ENCODE results near the gene FMO2.
"Not testable (repeated sequence)": the region's sequence is repeated elsewhere in the genome, so short reads cannot be mapped to it uniquely, and the experiment has no call there.

The FMO2 gene

DNA sequence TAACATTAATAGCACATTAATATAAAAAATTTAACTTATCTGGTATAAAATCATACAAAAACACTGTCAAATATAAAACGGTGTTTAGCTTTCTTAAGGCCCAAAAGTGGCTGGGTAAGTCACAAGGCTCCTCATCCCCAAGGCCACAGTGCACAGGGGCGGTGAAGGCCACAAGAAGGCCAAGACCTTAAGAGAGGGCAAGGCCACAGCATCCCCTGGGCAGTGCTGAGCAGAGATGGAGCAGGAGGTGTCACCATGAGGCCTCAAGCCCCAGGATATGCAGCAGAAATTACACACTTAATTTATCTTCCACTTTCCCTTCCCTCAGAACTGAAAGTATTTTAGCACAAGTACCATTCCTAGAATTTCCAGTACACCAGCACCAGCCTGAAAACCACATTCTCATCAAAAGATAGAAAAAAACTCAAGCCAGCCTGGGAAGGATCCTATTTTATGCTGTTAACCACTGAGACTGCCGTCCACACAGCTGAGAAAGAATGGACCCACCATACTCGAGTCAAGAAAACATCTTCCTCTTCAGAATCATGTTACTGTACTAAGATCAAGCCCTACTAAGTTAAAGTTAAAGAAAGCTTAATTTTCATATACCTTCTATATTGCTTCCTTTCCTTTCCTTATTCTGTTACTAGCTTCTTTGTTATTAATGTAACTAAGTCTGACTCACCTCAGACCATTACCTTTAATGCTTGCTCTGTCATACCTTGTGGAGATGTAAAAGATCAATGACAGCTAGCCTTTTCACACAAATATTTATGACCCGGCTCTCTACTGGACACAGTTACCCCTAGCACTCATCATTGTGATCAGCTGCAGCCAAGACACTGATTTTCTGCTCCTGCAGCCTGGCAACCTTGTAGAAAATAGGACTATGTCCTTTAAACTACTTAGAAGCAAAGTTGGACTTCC lies 36.8 kb downstream of the FMO2 start:
- no peak for DNase-seq

DNA sequence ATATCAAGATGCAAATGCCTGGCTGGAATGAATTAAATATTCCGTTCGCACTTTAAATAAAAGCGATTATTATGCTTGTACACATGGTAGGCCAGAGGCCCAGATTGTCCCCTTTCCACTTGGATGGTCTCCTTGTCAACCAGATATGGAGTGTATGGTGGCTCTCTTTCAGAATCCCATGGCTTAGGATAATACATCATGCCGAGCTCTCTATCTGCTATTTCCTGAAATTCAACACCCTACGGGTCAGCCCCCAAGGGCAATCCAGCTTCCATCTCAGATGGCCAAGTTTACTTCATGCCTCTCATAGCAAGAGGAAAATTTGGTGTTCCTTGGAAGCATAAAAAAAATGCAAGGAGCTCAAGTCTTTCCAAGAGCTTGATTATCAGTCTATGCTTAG lies 37.8 kb downstream of the FMO2 start:
- no peak for DNase-seq

DNA sequence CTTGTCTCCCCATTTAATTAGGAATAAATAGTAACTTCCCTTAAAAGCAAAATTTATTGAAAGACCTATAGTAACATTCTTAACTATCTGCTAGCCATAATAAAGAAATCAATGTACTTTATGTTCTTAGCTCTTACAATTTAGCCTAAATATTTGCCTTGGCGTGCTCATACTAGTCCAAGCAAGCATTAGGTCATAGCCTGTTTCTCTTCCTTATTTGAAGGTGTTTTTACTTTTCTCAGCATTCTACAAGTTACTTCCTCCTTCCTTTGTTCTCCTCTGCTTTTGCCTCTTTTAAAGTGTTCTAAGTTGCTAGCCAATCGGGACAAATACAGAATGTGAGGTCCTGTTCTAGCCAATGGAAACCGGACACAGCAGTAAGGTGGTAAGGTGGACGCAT lies 39.2 kb downstream of the FMO2 start:
- not testable (repeated sequence) for DNase-seq

DNA sequence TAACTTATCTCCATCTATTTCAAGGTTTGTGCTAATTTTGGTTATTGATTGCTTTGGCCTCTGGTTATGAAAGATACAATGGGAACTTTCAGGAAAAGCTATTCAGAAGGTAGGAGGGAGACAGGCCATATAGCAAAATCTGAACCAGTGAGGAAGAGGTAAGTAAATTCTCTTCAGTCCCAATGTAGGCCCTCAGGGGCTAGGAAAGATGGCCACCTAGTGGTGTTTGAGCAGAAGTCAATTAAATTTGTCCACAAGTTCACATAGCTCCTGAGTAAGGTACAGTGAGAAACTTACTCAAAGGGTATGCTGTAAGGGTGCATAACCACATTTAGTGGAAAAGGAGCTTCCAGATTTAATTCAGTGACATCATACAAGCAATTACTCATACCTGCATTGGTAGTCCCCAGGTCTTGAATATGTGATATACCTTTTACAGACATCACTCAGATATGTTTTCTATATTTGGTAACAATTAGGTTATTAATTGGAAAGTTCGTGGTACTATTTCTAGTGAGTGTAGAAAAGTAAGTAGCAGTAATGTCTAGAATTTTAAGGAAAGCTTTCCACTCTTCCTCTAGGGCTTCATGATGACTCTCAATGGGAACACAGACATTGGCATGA lies 41.8 kb downstream of the FMO2 start:
- peak; percentile 9 for DNase-seq

DNA sequence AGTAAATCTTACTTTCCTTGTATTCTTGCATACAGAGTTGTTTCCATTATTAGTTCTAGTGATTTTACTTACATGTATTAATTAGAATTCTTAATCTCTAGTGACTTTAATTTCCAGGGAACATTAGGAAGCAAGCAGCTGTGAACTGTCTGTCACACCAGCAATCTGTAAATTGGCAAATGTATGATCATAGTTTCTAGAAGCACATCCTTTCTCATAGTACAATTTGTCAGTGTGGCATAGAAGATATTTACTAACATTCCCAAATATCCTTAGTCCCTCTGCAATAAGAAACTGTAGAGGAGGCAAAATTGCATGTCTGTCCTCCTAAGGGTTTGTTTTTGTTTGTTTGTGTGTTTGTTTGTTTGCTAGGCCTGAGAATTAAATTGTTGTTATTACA lies 46.2 kb downstream of the FMO2 start:
- no peak for DNase-seq

DNA sequence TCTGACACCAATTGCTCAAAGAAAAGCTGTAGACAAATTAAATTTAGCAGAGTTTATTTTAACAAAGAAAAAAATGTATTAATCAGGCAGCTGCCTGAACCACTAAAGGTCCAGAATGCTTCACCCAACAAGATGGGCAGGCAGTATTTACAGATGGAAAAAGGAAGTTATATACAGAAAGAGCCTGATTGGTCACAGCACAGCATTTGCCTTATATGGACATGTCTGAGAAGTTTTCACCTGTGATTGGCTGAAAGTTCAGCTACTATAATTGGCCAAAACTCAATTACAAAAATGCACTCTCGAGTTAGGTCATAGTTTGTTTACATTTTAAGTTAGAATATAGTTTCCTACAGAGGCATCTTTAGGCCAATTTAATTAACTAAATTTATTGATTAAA lies 48.1 kb downstream of the FMO2 start:
- DNase-seq, result no peak

DNA sequence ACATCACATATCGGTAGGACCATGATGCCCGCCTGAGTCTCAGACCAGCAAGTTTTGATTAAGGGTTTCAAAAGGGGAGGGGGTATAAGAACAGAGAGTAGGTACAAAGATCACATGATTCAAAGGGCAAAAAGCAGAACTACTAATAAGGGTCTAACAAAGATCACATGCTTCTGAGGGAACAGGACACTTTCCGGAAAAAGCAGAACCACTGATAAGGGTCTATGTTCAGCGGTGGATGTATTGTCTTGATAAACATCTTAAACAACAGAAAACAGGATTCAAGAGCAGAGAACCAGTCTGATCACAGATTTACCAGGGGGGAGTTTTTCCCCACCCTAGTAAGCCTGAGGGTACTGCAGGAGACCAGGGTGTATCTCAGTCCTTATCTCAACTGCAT lies 51.1 kb downstream of the FMO2 start:
- not testable (repeated sequence) for DNase-seq

DNA sequence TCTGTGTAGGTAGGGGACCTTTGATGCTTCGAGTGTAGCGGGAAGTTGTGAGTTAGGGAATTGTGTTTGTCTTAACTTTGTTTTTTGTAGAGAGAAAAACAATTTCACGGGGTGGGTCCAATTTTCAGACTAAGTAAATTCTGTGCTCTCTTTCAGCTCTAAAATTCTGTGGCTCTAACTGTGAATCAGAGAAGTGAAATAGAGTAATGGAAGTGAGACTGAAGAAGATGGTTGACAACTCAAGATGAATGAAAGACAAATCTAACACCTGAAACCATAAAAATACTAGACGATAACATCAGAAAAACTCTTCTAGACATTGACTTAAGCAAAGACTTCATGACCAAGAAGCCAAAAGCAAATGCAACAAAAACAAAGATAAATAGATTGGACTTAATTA lies 58.8 kb downstream of the FMO2 start:
- no peak for DNase-seq

DNA sequence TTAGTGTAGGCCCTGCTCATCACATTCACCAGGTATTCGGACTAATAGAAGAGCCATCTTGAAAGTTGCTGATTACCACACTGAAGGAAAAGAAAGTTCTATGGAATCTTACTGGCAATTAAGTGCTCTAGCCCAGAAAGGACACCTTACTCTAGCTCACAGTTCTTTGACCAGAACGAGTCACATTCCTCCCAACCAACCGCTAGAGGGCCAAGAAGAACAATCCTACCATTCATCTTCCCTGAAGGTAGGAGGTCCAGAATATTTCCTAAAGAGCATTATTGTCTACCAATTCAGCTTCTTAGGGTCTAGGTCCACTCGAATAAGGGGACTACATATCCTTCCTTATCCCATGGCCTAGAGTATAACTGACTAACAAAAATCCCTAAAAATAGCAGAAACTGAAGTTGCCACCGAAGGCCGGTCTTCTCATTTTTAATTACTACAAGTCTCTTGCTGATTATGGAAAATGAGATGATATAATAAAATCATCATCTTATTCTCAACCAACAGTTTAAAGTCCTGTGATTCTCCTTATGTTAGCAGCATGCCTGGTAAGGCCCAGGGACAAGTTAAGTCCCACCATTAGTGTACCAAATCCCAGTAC lies 60.5 kb downstream of the FMO2 start:
- DNase-seq, result peak; percentile 38

DNA sequence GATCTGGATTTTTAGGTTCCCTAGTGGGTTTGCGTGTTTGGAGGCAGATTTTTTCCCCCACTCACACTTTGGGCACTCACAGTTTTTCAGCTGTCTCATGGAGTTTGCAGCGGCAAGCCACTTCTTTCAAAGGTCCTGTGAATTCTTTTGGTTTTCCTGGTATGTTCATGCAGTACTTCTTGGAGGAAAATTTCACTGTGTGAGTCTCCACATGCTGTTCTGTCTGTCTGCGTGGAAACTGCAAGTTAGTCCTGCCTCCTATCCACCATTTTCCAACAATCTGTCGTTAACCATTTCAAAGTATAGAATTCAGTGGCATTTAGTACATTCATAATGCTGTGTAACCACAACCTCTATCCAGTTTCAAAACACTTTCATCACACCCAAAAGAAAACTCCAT lies 62.4 kb downstream of the FMO2 start:
- DNase-seq, result no peak

DNA sequence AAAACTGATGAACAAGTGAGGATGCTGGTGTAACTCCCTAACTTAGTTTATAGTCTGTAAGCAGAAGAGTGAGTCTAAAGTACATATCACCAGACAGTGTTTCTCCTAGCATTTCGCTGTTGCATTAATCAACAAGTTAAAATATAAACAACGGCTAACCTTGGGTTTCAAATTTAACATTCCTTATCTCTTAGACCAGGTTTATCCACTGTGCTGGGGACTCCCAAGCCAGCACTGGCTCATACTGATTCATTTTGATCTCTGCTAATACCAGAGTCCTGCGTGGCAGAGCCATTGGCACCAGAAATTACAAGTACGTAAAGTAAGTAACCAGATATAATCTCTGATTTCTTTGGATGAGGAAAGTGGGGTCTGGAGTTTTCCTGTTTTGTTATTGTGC lies 63.2 kb downstream of the FMO2 start, which contains the start of gene FMO1:
Gene FMO1, plus strand, starts transcription at position 193 of the 400 bp plus-strand sequence. CDS start 9,594 bp downstream, outside the sequence.
- DNase-seq, result no peak

DNA sequence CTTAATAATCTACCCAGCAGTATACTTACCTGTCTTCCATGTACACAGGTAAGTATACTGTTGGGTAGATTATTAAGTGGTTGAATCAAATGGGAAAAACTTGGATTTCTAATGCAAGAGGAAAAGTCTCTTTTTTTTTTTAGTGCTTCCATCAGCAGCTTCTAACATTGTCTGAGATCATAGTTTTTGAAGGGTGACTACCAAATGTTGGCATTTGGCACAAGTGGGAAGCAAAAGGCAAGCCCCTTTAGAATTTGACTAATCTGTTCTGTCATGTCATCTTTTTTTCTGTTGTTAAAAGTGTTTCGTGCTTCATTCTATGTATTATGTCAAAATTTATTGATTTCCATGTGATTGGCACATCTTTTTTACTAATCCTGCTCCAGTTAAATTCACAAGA lies 63.7 kb downstream of the FMO2 start:
- no peak for DNase-seq

DNA sequence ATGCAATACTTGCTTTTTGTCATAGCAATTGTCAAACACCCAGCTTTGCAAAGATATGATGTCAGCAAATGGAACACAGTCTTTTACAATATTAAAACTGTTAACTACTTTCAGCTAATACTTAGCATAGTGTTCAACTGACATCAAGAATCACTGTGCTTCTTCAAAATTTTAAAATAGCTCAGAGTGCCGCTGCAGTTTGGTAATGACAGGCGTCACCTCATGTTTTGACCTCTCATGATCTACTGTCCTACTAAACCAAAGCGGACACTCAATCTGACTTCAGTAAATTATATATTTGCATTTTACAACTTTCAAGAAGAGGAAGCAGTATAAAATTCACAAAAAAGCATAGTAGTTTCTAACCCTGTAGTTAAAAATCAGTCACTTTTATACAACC lies 65.2 kb downstream of the FMO2 start:
- no peak for DNase-seq

DNA sequence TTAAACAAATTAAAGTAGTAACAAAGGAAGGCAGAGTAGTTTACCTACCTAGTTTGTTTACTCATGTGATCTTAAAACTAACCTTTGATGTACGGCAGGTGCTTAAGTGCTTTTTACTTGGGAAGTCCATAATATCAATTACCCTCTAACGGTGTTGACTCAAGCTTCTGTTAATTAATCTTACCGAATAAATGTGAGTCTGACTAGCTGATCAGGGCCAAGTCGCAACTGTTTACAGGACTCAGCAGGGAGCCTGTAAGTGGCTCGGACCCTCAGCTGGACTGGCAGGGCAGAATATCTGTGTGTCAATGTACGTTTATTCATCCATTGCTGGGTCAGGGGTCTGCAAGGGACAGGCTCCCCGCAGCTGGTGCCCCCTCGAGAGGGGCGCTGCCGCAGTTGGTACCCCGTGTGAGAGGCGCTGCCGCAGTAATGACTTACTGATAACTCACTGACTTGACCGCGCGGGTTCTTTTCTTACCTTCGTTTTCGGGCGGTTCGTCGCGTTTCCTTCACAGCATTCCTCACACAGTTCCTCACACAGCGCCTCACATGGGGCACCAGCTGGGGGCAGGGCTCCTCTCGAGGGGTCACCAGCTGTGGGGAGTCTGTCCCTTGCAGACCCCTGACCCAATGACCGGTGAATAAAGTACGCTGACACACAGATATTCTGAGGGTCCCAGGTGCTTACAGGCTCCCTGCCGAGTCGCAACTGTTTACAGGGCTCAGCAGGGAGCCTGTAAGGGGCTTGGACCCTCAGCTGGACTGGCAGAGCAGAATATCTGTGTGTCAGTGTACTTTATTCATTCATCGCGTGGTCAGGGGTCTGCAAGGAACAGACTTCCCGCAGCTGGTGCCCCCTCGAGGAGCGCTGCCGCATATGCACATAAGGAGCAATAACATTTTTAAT lies 66.2 kb downstream of the FMO2 start:
- DNase-seq, result no peak

DNA sequence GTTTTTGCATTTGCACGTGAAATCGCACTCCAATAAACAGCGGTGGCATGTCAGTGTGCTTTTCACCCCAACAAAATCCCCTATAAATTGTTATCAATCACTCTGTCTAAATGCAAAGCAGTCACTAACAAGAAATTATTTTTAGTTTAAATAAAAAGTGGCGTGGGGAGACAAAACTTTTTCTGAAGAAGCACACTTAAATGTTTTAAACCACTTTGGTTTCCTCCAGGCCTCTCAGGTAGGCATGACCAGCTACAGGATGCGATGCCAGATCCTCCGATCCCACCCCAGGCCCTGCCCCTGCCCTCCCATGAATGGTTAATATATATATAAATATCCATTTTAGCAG lies 66.8 kb downstream of the FMO2 start:
- DNase-seq, result no peak

DNA sequence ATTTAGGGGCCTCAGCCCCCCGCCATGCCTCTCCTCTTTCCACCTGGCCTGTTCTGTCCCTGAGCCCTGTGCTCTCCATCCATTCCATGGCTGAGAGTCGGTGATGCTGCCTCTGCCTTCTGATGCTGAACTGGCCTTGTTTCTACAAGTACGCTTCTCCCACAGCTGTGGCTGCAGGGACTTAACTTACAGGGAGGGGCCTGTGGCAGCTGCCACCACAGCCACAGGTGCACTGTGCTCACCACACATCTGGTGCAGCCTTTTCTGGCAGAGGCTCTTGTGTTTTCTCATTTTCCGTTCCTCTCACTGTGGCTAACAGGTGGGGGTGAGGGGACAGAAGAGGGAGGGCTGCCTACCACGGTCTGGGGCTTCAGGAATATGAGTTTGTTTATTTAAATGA lies 67.4 kb downstream of the FMO2 start:
- DNase-seq, result no peak

DNA sequence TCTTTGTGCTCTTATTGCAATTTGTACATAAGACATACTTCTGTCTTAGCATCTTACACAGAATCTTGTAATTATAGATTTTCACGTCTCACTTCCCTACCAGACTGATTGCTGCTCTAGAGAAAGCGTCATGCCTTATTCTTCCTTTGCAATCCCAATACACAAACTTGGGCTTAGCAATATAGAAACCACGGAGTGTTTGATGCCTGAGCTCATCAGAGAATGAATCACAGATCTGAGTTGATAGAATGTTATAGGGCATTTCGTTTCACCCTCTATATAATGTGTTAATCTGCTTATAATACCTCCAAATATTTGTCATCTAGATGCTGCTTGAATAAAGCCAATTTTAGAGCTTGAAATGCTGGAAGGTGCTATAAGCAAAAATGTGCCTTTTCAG lies 69.8 kb downstream of the FMO2 start:
- no peak for DNase-seq

DNA sequence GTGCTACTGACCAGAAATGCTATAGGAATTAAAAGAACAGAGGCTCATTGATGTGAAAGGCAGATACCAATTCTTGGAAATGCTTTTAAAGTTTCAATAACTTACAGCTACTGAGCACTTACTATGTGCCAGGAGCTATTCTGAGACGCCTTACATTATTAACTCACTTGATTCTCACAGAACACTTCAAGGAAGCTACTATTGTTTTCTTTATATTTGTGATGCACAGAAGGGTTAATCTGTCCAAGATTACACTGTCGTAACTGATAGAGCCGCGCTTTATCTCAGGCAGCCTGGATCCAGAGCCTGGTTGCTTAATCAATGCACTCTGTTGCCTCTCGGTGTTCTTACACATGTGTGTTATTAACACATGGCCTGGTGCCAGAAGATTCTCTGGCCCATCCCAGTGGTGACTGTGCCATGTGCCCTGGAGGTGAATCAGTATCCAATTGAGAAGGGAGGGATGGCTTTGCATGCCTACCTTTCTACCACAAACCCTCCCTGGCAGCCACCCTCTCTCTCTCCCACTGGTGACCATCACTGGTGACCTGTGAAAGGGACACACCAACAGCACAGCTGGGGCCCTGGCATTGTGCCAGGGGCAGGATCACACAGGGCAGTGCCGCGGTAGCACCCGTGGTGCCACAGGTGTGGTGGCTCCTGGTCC lies 72.0 kb downstream of the FMO2 start:
- no peak for DNase-seq

DNA sequence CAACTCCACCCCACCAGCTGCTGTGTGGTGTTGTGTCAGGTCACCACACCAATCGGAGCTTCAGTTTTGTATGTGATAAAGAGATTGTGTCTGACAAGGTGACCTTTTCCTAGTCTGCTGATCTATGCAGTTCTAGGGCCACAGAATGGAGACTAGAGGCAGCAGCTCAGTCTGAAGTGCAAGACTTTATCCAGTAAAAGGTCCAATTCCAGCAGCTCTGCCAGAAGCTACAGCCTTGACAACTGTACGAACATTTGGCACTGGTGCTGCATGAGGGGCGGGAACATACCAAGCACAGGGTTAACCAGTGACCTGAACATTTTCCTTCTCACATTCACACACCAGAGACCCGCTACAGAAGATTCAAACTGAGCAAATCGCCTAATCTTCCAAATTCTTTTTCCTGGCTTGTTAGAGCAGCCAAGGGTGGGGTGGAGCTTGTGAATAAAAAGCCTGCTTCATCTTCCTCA lies 72.5 kb downstream of the FMO2 start:
- DNase-seq, result no peak

DNA sequence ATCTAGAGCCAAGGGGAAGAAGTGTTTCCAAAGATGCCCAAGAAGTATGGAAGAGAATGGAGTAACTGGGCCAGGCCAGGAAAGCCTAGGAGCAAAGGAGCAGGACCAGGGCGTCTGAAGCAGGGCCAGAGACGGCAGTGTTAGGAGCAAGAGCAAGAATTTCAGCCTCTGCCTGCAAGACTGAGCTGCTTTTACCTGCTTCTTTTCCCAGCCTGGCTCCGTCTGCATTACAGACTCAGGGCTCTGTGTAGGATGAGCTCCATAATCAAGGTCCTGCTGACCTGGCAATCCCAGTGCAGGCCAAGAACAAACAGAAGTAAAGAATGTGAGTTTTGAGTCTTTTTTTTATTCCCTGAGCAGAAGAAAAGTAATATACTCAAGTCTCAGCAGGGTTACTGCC lies 73.3 kb downstream of the FMO2 start:
- no peak for DNase-seq

DNA sequence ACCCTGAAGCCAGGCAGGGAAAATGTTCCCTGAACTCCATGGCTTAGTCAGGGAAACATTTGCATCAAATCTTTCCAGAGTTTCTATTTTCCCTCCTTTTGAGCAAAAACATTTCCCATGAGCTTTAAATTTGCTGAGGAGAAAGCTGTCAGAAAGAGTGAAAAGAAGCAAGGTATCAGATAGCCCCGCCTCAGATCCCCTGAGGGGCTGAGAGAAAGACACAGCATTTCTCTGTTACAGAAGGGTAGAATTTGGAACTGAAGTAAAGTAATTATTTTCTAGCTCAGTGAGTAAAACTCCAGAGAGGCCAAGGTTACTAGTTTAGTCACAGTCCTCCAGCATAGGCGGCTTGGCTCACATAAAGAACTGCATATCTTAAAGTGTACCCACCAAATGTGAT lies 73.8 kb downstream of the FMO2 start:
- DNase-seq, result no peak

Data from CD4-positive, alpha-beta T cell treated with Interleukin-21 for 1 hour (primary cell).